ENCODE measurements around the gene ACSS3. TPM values are rescaled to one million over a fixed set of nuclear protein-coding genes. Genes with fewer than 3 reads are reported as not detected.
"Not testable (repeated sequence)": the region's sequence is repeated elsewhere in the genome, so short reads cannot be mapped to it uniquely, and the experiment has no call there.

Gene ACSS3
- polyA plus RNA-seq, 1 experiment, result 6.2 TPM

DNA sequence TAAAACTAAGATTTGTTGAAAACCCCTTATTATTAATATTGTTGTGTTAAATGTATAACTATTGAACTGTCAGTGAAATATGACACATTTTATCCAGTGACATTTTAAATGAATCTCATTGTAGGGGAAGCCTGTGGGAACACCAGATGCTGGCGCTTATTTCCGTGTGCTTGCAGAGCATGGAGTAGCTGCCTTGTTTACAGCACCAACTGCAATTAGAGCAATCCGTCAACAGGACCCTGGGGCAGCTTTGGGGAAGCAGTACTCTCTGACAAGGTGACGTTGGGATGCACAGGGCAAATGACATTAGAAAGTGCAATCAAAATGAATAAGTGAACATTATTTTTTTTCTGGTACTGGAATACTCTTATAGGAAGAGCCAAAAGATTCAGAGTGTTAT, 96.8 kb downstream of the ACSS3 start:
- TF ChIP-seq, protein P1, sequence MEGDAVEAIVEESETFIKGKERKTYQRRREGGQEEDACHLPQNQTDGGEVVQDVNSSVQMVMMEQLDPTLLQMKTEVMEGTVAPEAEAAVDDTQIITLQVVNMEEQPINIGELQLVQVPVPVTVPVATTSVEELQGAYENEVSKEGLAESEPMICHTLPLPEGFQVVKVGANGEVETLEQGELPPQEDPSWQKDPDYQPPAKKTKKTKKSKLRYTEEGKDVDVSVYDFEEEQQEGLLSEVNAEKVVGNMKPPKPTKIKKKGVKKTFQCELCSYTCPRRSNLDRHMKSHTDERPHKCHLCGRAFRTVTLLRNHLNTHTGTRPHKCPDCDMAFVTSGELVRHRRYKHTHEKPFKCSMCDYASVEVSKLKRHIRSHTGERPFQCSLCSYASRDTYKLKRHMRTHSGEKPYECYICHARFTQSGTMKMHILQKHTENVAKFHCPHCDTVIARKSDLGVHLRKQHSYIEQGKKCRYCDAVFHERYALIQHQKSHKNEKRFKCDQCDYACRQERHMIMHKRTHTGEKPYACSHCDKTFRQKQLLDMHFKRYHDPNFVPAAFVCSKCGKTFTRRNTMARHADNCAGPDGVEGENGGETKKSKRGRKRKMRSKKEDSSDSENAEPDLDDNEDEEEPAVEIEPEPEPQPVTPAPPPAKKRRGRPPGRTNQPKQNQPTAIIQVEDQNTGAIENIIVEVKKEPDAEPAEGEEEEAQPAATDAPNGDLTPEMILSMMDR (IDR thresholded peaks at IDR 0.05; ENCODE audit: insufficient read depth, low read depth, low read length), result no peak
- no peak for DNase-seq (ENCODE audit: low read depth)
- H3K36me3 ChIP-seq (ENCODE audit: control insufficient read depth, insufficient read depth, low read length), result no peaks in the 10 kb centered on the region
- no peaks in the 10 kb centered on the region for H3K27me3 ChIP-seq (ENCODE audit: control insufficient read depth, insufficient read depth, low read length)
- H3K4me3 ChIP-seq (ENCODE audit: low read depth, low read length), result no peak overlapping the region
- CTCF ChIA-PET, result no interaction called here
- POLR2A ChIA-PET, result no interaction called here

DNA sequence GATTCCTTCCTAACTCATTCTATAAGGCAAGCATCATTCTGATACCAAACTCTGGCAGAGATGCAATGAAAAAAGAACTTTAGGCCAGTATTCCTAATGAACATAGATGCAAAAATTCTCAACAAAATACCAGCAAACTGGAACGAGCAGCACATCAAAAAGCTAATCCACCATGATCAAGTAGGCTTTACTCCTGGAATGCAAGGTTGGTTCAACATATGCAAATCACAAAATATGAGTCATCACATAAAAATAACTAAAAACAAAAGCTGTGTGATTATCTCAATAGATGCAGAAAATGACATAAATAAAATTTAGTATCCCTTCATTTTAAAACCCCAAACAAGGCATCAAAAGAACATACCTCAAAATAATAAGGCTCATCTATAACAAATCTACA, 98.9 kb downstream of the ACSS3 start:
- no peaks in the 10 kb centered on the region for H3K36me3 ChIP-seq (ENCODE audit: control insufficient read depth, insufficient read depth, low read length)
- no peak for DNase-seq (ENCODE audit: low read depth)
- ChIA-PET POLR2A (no interaction called here), CTCF (no interaction called here)
- H3K4me3 ChIP-seq (ENCODE audit: low read depth, low read length), result no peak overlapping the region
- H3K27me3 ChIP-seq (ENCODE audit: control insufficient read depth, insufficient read depth, low read length), result no peaks in the 10 kb centered on the region
- TF ChIP-seq, protein P1 (IDR thresholded peaks at IDR 0.05; ENCODE audit: insufficient read depth, low read depth, low read length), result no peak

DNA sequence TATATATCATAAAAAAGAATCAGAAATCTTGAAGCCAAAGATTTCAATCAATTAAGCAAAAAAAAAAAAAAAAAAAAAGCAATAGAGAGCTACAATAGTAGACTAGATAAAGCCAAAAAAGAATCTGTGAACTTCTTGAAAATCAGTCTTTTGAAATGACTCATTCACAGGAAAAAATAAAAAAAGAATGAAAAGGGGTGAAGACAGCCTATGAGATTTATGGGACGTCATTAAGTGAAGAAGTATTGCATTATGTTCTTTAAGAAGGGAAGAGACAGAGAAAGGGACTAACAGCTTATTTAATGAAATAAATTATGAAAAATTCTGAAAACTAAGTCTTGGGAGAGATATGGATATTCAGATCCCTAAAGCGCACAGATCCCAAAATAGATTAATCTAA, 103.8 kb downstream of the ACSS3 start:
- Histone ChIP-seq H3K36me3 (ENCODE audit: control insufficient read depth, insufficient read depth, low read length) (no peaks in the 10 kb centered on the region), H3K4me3 (ENCODE audit: low read depth, low read length) (no peak overlapping the region), H3K27me3 (ENCODE audit: control insufficient read depth, insufficient read depth, low read length) (no peaks in the 10 kb centered on the region)
- ChIA-PET POLR2A (no interaction called here), CTCF (no interaction called here)
- DNase-seq (ENCODE audit: low read depth), result no peak
- TF ChIP-seq, protein P1 (IDR thresholded peaks at IDR 0.05; ENCODE audit: insufficient read depth, low read depth, low read length), result no peak

DNA sequence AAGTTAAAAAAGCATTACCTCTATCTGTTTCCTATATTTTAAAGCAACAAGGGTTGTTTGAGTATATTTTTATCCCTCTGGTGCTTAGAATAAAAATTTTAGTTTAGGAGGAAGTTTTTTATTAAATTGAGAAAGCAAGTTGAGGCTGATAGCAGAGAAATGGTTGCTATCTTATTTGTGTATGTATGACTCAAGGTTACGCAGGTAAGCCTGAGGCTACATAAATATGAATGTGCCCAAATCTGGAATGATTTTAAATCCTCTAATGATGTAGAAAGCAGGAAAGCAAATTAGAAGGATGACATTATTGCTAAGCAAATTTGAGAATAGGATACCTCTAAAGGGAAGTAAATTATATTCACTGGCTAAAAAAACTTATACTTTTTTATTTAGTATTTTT, 109.8 kb downstream of the ACSS3 start:
- Histone ChIP-seq H3K27me3 (ENCODE audit: control insufficient read depth, insufficient read depth, low read length) (no peaks in the 10 kb centered on the region), H3K4me3 (ENCODE audit: low read depth, low read length) (no peak overlapping the region), H3K36me3 (ENCODE audit: control insufficient read depth, insufficient read depth, low read length) (no peaks in the 10 kb centered on the region)
- ChIA-PET POLR2A (no interaction called here), CTCF (interaction anchor here (0.9 kb wide), 1 partner anchor 9 kb away, joined by 3 read pairs; no protein-coding TSS in a partner anchor)
- no peak for DNase-seq (ENCODE audit: low read depth)
- TF ChIP-seq, protein P1 (IDR thresholded peaks at IDR 0.05; ENCODE audit: insufficient read depth, low read depth, low read length), result no peak

DNA sequence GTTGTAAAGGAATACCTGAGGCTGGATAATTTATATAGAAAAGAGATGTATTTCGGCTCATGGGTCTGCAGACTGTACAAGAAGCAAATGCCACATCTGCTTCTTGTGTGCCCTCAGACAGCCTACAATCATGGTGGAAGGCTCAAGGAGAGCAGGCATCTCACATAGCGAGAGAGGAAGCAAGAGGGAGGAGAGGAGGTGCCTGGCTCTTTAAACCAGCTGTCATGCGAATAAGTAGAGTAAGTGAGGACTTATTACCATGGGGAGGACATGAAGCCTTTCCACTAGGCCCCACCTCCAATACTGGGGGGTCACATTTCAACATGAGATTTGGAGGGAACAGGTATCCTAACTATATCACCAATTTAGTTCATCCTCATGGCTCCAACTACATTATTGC, 118.7 kb downstream of the ACSS3 start:
- TF ChIP-seq, protein P1 (IDR thresholded peaks at IDR 0.05; ENCODE audit: insufficient read depth, low read depth, low read length), result no peak
- ChIA-PET CTCF (interaction anchor here (0.5 kb wide), 1 partner anchor 161 kb away, joined by 3 read pairs; no protein-coding TSS in a partner anchor), POLR2A (no interaction called here)
- H3K36me3 ChIP-seq (ENCODE audit: control insufficient read depth, insufficient read depth, low read length), result no peaks in the 10 kb centered on the region
- H3K4me3 ChIP-seq (ENCODE audit: low read depth, low read length), result no peak overlapping the region
- no peak for DNase-seq (ENCODE audit: low read depth)
- no peaks in the 10 kb centered on the region for H3K27me3 ChIP-seq (ENCODE audit: control insufficient read depth, insufficient read depth, low read length)

DNA sequence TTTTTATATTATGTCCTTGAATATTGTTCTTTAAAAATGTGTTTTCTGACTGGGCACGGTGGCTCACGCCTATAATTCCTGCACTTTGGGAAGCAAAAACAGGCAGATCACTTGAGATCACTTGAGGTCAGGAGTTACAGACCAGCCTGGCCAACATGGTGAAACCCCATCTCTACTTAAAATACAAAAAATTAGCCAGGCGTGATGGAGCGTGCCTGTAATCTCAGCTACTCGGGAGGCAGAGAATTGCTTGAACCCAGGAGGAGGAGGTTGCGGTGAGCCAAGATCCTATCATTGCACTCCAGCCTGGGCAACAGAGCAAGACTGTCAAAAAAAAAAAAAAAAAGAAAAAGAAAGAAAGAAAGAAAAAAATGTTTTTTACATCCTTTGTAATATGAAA, 122.7 kb downstream of the ACSS3 start:
- H3K27me3 ChIP-seq (ENCODE audit: control insufficient read depth, insufficient read depth, low read length); H3K4me3 ChIP-seq (ENCODE audit: low read depth, low read length); DNase-seq (ENCODE audit: low read depth); CTCF ChIA-PET; H3K36me3 ChIP-seq (ENCODE audit: control insufficient read depth, insufficient read depth, low read length): not testable (repeated sequence)
- POLR2A ChIA-PET, result interaction anchor here (0.7 kb wide), 1 partner anchor 42 kb away, joined by 7 read pairs; no protein-coding TSS in a partner anchor

All from BJ (cell line).